EH (cell line): ENCODE measurements around the gene CRYZL1.

ENCODE experiments used
- DNase-seq: peaks from one replicate; pipeline ENCODE4 v3.0.0-alpha.2; 2015; ENCODE audit warnings: low read depth

The CRYZL1 gene

GRCh38 chr21:33560965-33561364 lies 80.6 kb downstream of the CRYZL1 start:
- no peak for DNase-seq

- DNase-seq, result no peak
Measured at GRCh38 chr21:33559813-33560212, 81.7 kb downstream of the CRYZL1 start.

GRCh38 chr21:33558777-33559421 lies 82.6 kb downstream of the CRYZL1 start:
- DNase-seq, result no peak

- no peak for DNase-seq
Measured at GRCh38 chr21:33557447-33557846, 84.1 kb downstream of the CRYZL1 start.

GRCh38 chr21:33554982-33555344 lies 86.6 kb downstream of the CRYZL1 start:
- DNase-seq, result no peak

GRCh38 chr21:33554236-33554981 lies 87.1 kb downstream of the CRYZL1 start:
- DNase-seq, result no peak

GRCh38 chr21:33552999-33553598 lies 88.4 kb downstream of the CRYZL1 start:
- DNase-seq, result no peak

GRCh38 chr21:33552093-33552998 lies 89.2 kb downstream of the CRYZL1 start:
- DNase-seq, result no peak

- DNase-seq, result no peak
Measured at GRCh38 chr21:33551664-33552063, 89.9 kb downstream of the CRYZL1 start.

- no peak for DNase-seq
Measured at GRCh38 chr21:33550772-33551660, 90.5 kb downstream of the CRYZL1 start.

GRCh38 chr21:33549848-33550771 lies 91.4 kb downstream of the CRYZL1 start:
- DNase-seq, result no peak

- no peak for DNase-seq
Measured at GRCh38 chr21:33546086-33546485, 95.5 kb downstream of the CRYZL1 start.

- DNase-seq, result no peak
Measured at GRCh38 chr21:33544451-33545195, 96.9 kb downstream of the CRYZL1 start.

GRCh38 chr21:33543505-33544129 lies 97.9 kb downstream of the CRYZL1 start:
- DNase-seq, result no peak

- DNase-seq, result peak; percentile 99
Measured at GRCh38 chr21:33542640-33543504, 98.7 kb downstream of the CRYZL1 start, which contains the start of gene SON. Gene SON (plus strand): TSS chr21:33543038. CDS start chr21:33543093, 55 bp downstream.

GRCh38 chr21:33541756-33542639 lies 99.5 kb downstream of the CRYZL1 start, which contains the start of gene GART:
Gene GART (minus strand): TSS chr21:33542117. CDS start chr21:33539315, 2,802 bp downstream.
- peak; percentile 80 for DNase-seq
